ENCODE results near the gene YY2. TPM values are rescaled to one million over a fixed set of nuclear protein-coding genes. Genes with fewer than 3 reads are reported as not detected.

The YY2 gene
- total and polyA plus RNA-seq, 2 of the 4 experiments (the other 2 are of a cell fraction) = 0.72 to 2.5 TPM

- TF ChIP-seq FOS (IDR thresholded peaks at IDR 0.05; ENCODE audit: low read depth, low read length) = no peak
- TF ChIP-seq POLR2A (IDR thresholded peaks at IDR 0.05; ENCODE audit: low read depth, low read length) = no peak
Measured at GRCh38 chrX:21855937-21856415, at the start of gene YY2 (continued).

DNA sequence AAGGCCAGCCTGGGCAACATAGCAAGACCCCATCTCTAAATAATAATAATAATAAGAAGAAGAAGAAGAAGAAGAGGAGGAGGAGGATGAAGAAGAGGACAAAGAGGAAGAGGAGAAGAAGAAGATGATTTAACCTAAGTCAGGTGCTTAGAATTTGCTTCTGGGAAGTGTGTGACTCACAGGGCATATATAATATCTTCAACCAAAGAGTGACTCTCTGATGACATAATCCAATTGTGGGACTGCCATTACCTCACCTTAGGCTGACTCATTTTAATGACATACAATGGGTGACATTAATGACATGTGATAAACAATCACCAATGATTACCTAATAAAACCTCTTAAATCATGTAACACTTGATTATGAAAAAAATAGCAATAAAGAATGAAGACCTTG is 49.1 kb upstream of the YY2 start:
- no peak for ATAC-seq (ENCODE audit: low read depth)
- Histone ChIP-seq H3K18ac (ENCODE audit: low read depth, low read length) (no peak overlapping the region), H2AFZ (replicated peaks; ENCODE audit: low read length, poor library complexity) (no peak overlapping the region), H4K8ac (ENCODE audit: low read depth in 2 of 2, low read length in 2 of 2) (no peak overlapping the region), H2BK15ac (ENCODE audit: low read depth, low read length) (no peak overlapping the region), H4K20me1 (ENCODE audit: insufficient read depth, low read length) (no peaks in the 10 kb centered on the region), H3K23ac (ENCODE audit: low read depth, low read length) (no peak overlapping the region), H3K27ac (ENCODE audit: insufficient read depth, low read length) (no peak overlapping the region), H3K9me1 (ENCODE audit: insufficient read depth, low read length) (no peaks in the 10 kb centered on the region), H3K36me3 (ENCODE audit: control insufficient read depth, insufficient read depth, low read length) (no peaks in the 10 kb centered on the region), H2BK20ac (ENCODE audit: low read depth, low read length) (no peak overlapping the region), H3K4me1 (ENCODE audit: control insufficient read depth, insufficient read depth, low read length) (no peaks in the 10 kb centered on the region), H3K56ac (ENCODE audit: extremely low read depth, insufficient read depth, low read length) (no peak overlapping the region), H2BK5ac (ENCODE audit: low read depth, low read length, poor library complexity, severe bottlenecking) (no peak overlapping the region), H3K4ac (ENCODE audit: low read depth, low read length) (no peak overlapping the region), H2AK9ac (replicated peaks; ENCODE audit: low read depth, low read length, poor library complexity) (no peak overlapping the region), H2AK5ac (ENCODE audit: low read depth, low read length) (no peak overlapping the region), H3K79me1 (ENCODE audit: low read depth in 1 of 2, low read length in 2 of 2) (no peaks in the 10 kb centered on the region), H4K5ac (ENCODE audit: low read depth, low read length) (no peak overlapping the region), H3K9me3 (ENCODE audit: control insufficient read depth, insufficient read depth, low read length) (no peaks in the 10 kb centered on the region), H3K27me3 (ENCODE audit: control insufficient read depth, insufficient read depth, low read length) (peaks cover 7% of the 10 kb centered on the region; the same call in 1 of the 2 replicates), H3K4me2 (ENCODE audit: low read depth, low read length) (no peak overlapping the region), H2BK120ac (ENCODE audit: low read depth, low read length) (no peak overlapping the region), H4K91ac (ENCODE audit: insufficient read depth, low read depth, low read length) (no peak overlapping the region), H3K14ac (replicated peaks; ENCODE audit: low read depth, low read length) (no peak overlapping the region), H3K4me3 (ENCODE audit: insufficient read depth, low read depth, low read length) (no peak overlapping the region), H3K9ac (ENCODE audit: low read depth, low read length) (no peak overlapping the region)
- CTCF ChIA-PET = no interaction called here
- dilution Hi-C loops (cut with HindIII; ENCODE audit: low sequenced_read_pairs, unreplicated experiment) (no loop called here), intact Hi-C loops (cut with micrococcal nuclease) (no loop called here), in situ Hi-C loops (cut with MboI; ENCODE audit: low sequenced_read_pairs) (no loop called here)
- DNase-seq = peak; percentile 1
- POLR2A ChIA-PET (ENCODE audit: unreplicated experiment) = no interaction called here
- BruUV-seq (replicated peaks) = no TSS peak
- TF ChIP-seq RAD21 (IDR thresholded peaks at IDR 0.05; ENCODE audit: low read length) = no peak
- TF ChIP-seq, protein P1, sequence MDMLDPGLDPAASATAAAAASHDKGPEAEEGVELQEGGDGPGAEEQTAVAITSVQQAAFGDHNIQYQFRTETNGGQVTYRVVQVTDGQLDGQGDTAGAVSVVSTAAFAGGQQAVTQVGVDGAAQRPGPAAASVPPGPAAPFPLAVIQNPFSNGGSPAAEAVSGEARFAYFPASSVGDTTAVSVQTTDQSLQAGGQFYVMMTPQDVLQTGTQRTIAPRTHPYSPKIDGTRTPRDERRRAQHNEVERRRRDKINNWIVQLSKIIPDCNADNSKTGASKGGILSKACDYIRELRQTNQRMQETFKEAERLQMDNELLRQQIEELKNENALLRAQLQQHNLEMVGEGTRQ (IDR thresholded peaks at IDR 0.05; ENCODE audit: low read depth, low read length) = no peak
- no peak for TF ChIP-seq CHD1 (IDR thresholded peaks at IDR 0.05; ENCODE audit: low read depth, low read length)
- TF ChIP-seq ELK1 (IDR thresholded peaks at IDR 0.05; ENCODE audit: borderline replicate concordance, low read depth, low read length) = no peak
- TF ChIP-seq POLR2A (IDR thresholded peaks at IDR 0.05; ENCODE audit: low read depth, low read length) = no peak
- TF ChIP-seq MAFK (IDR thresholded peaks at IDR 0.05; ENCODE audit: low read depth, low read length) = no peak
